SK-N-MC (cell line): ENCODE data around the gene PCDHB1.

Experiments used
- EZH2 ChIP-seq: fragments of 200-600 bp; sonication (generic); IDR thresholded peaks from one replicate; pipeline ENCODE4 v1.6.1; 2017; ENCODE audit warnings: antibody characterized with exemption
- POLR2AphosphoS5 ChIP-seq: IDR thresholded peaks from 2 replicates; pipeline ENCODE4 v1.6.1; 2012; ENCODE audit warnings: mild to moderate bottlenecking, low read depth, low read length, borderline replicate concordance

DNA sequence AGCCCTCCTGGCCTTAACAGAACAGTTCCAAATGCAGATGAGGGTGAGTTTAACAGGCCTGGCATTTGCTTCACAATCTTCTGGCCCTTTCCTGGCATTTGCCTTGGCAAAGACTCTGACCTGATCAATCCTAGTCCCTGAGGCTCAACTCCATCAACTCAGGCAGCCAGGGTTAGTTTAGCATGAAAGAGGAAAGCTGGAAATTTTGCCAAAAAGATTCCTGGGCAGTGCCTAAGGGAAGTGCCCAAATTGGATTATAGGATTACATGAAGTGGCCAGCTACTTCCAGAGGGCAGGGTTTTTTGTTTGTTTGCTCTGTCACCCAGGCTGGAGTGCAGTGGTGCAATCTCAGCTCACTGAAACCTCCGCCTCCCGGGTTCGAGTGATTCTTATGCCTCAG is 48.1 kb upstream of the PCDHB1 start:
- no peak for TF ChIP-seq POLR2AphosphoS5
- TF ChIP-seq EZH2: no peak
